ENCODE measurements around the gene PDCD10. TPM values are rescaled to one million over a fixed set of nuclear protein-coding genes. Genes with fewer than 3 reads are reported as not detected.

The PDCD10 gene
- total and polyA plus RNA-seq, 2 donors (not counting 3 experiments of a cell fraction or from before 2014, with no cell fraction given), result 21.3 to 47.8 TPM

DNA sequence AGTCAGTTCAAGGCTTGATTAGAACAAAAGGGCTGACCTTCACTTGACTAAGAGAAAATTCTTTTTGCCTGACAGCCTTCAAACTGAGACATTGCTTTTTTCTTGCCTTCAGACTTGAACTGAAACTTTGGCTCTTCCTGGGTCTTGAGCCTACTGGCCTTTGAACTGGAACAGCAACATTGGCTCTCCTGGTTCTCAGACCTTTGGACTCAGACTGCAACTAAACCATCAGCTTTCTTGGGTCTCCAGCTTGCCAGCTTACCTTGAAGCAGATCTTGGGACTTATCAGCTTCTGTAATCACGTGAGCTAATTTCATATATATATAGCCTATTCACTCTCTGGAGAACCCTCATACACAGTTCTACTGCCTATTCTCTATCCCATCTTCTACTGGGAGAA is 61.5 kb downstream of the PDCD10 start:
- DNase-seq (ENCODE audit: low read depth, low spot score) (no peak), FAIRE-seq (no peak)
- Histone ChIP-seq H4K20me1 (replicated peaks; ENCODE audit: control insufficient read depth, extremely low read depth, insufficient read depth, low read length) (no peaks in the 10 kb centered on the region), H3K79me2 (ENCODE audit: control insufficient read depth, insufficient read depth, low read length) (no peaks in the 10 kb centered on the region), H3K27ac (ENCODE audit: insufficient read depth, low read depth, low read length) (no peak overlapping the region), H2AFZ (ENCODE audit: low read depth, low read length) (no peak overlapping the region), H3K9ac (replicated peaks; ENCODE audit: extremely low read depth, insufficient read depth, low read length) (no peak overlapping the region), H3K4me2 (ENCODE audit: insufficient read depth, low read length) (no peak overlapping the region), H3K4me1 (ENCODE audit: control insufficient read depth, extremely low read depth, insufficient read depth, low read length) (peaks cover 17% of the 10 kb centered on the region), H3K27me3 (ENCODE audit: control insufficient read depth in 2 of 2, insufficient read depth in 2 of 2, low read length in 2 of 2) (no peaks in the 10 kb centered on the region), H3K9me1 (replicated peaks; ENCODE audit: control insufficient read depth, extremely low read depth, insufficient read depth, low read length) (no peaks in the 10 kb centered on the region), H3K9me3 (replicated peaks; ENCODE audit: control insufficient read depth, insufficient read depth, low read length) (no peaks in the 10 kb centered on the region), H3K4me3 (replicated peaks in 1 of 3; ENCODE audit: insufficient read depth in 1 of 3, low read depth in 1 of 3, low read length in 3 of 3) (no peak overlapping the region), H3K36me3 (ENCODE audit: control insufficient read depth in 2 of 2, extremely low read depth in 1 of 2, insufficient read depth in 2 of 2, low read length in 2 of 2) (no peaks in the 10 kb centered on the region)
- BruUV-seq (replicated peaks), result no TSS peak
- ChIA-PET CTCF (interaction anchor here (1.4 to 1.7 kb wide), 2 partner anchors 12 to 293 kb away, joined by 5 read pairs; partner anchors contain the start of gene ZBBX), POLR2A (no interaction called here)
- intact Hi-C loops (cut with micrococcal nuclease) (no loop called here), dilution Hi-C loops (cut with MboI; ENCODE audit: extremely low pct_ligation_motif_present, low sequenced_read_pairs) (no loop called here)
- no peak for TF ChIP-seq POLR2A (IDR thresholded peaks at IDR 0.05; ENCODE audit: low read depth, low read length)
- no peak for TF ChIP-seq FOS (IDR thresholded peaks at IDR 0.05; ENCODE audit: borderline replicate concordance, insufficient read depth, low read length)
- no peak for TF ChIP-seq EZH2 (IDR thresholded peaks at IDR 0.05; ENCODE audit: borderline replicate concordance, low read depth, low read length, severe bottlenecking)

DNA sequence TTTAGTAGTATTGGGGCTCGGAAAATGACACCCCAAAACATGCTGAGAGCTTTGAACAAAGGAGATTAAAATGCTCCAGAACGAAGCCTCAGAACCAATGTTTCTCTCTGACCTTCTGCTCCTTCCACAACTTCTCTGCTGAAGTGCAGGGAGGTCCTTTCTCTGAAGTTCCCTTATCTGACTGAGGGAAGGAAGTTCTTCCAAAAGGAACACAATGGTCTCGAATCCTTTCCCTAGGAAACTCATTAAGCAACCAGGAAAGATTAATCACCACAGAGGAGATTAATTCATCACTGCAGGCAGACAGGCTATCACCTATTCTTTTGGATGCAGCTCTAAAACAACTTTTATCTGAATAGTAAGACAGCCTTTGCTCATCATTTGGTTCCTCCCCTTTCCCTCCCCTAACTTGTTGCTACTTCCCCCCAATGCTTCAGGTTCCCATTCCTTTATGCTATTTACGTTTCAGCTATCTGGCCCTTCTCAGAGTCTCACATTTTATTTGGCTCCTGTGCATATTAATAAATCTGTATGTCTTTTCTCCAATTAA is 62.7 kb downstream of the PDCD10 start:
- peak; percentile 50 for FAIRE-seq
- no peak overlapping the region for H2AFZ ChIP-seq (ENCODE audit: low read depth, low read length)

More for the DNA sequence above, 62.7 kb downstream of the PDCD10 start:
- no peak overlapping the region for H3K4me3 ChIP-seq (replicated peaks in 1 of 3; ENCODE audit: insufficient read depth in 1 of 3, low read depth in 1 of 3, low read length in 3 of 3)
- no peaks in the 10 kb centered on the region for H3K9me3 ChIP-seq (replicated peaks; ENCODE audit: control insufficient read depth, insufficient read depth, low read length)
- no peaks in the 10 kb centered on the region for H3K27me3 ChIP-seq (ENCODE audit: control insufficient read depth in 2 of 2, insufficient read depth in 2 of 2, low read length in 2 of 2)
- H3K9ac ChIP-seq (replicated peaks; ENCODE audit: extremely low read depth, insufficient read depth, low read length), result no peak overlapping the region
- H3K36me3 ChIP-seq (ENCODE audit: control insufficient read depth in 2 of 2, extremely low read depth in 1 of 2, insufficient read depth in 2 of 2, low read length in 2 of 2), result no peaks in the 10 kb centered on the region
- H3K27ac ChIP-seq (ENCODE audit: insufficient read depth, low read depth, low read length), result no peak overlapping the region
- DNase-seq (ENCODE audit: low read depth, low spot score), result peak; percentile 28
- peak; percentile 30 for TF ChIP-seq FOS (IDR thresholded peaks at IDR 0.05; ENCODE audit: borderline replicate concordance, insufficient read depth, low read length)
- TF ChIP-seq MAX (IDR thresholded peaks at IDR 0.05; ENCODE audit: insufficient read depth, insufficient read length), result no peak
- peak; percentile 90 for TF ChIP-seq GATA2 (IDR thresholded peaks at IDR 0.05; ENCODE audit: insufficient read depth, insufficient read length, low read depth, low read length)
- TF ChIP-seq EZH2 (IDR thresholded peaks at IDR 0.05; ENCODE audit: borderline replicate concordance, low read depth, low read length, severe bottlenecking), result no peak
- no peak for TF ChIP-seq MYC (IDR thresholded peaks at IDR 0.05; ENCODE audit: low read depth, low read length)
- TF ChIP-seq JUN (IDR thresholded peaks at IDR 0.05; ENCODE audit: borderline replicate concordance, insufficient read depth, insufficient read length, low read depth), result no peak
- H3K4me2 ChIP-seq (ENCODE audit: insufficient read depth, low read length), result peak overlapping the region; percentile 7
- dilution Hi-C loops (cut with MboI; ENCODE audit: extremely low pct_ligation_motif_present, low sequenced_read_pairs), result no loop called here
- intact Hi-C loops (cut with micrococcal nuclease), result no loop called here
- no peaks in the 10 kb centered on the region for H3K79me2 ChIP-seq (ENCODE audit: control insufficient read depth, insufficient read depth, low read length)
- BruUV-seq (replicated peaks), result no TSS peak
- ChIA-PET POLR2A (no interaction called here), CTCF (interaction anchor here (1.0 to 1.6 kb wide), 2 partner anchors 13 to 52 kb away, joined by 3 to 7 read pairs; no protein-coding TSS in a partner anchor)
- peaks cover 17% of the 10 kb centered on the region for H3K4me1 ChIP-seq (ENCODE audit: control insufficient read depth, extremely low read depth, insufficient read depth, low read length)
- no peaks in the 10 kb centered on the region for H3K9me1 ChIP-seq (replicated peaks; ENCODE audit: control insufficient read depth, extremely low read depth, insufficient read depth, low read length)
- H4K20me1 ChIP-seq (replicated peaks; ENCODE audit: control insufficient read depth, extremely low read depth, insufficient read depth, low read length), result no peaks in the 10 kb centered on the region

Data from endothelial cell of umbilical vein (primary cell).